SK-N-MC (cell line): ENCODE results near the gene LRP11.

Experiments used
- EZH2 ChIP-seq: fragments of 200-600 bp; sonication (generic); IDR thresholded peaks from one replicate; pipeline ENCODE4 v1.6.1; 2017; ENCODE audit warnings: antibody characterized with exemption
- FOXP2 ChIP-seq: optimal IDR thresholded peaks from 2 replicates; pipeline ENCODE3; 2011; ENCODE audit warnings: mild to moderate bottlenecking, moderate library complexity; ENCODE audit not compliant: insufficient read depth; ENCODE audit errors: extremely low read length, control extremely low read depth
- POLR2AphosphoS5 ChIP-seq: IDR thresholded peaks from 2 replicates; pipeline ENCODE4 v1.6.1; 2012; ENCODE audit warnings: mild to moderate bottlenecking, low read depth, low read length, borderline replicate concordance

- TF ChIP-seq POLR2AphosphoS5 = no peak
- TF ChIP-seq EZH2 = no peak
- no peak for TF ChIP-seq FOXP2
Measured at GRCh38 chr6:149771925-149772324, 92.2 kb downstream of the LRP11 start.
